Activated CD8-positive, alpha-beta T cell treated with anti-CD3 and anti-CD28 coated beads for 36 hours (primary cell): Measurements from ENCODE around the gene PRPF8. TPM values are rescaled to one million over a fixed set of nuclear protein-coding genes. Genes with fewer than 3 reads are reported as not detected.
"Not testable (repeated sequence)": the region's sequence is repeated elsewhere in the genome, so short reads cannot be mapped to it uniquely, and the experiment has no call there.

Source experiments
- ATAC-seq: fragments of 200-7000 bp; cut with Tn5 transposase; one replicate; pipeline ENCODE4 v1.10.0; 2021; ENCODE audit warnings: mild to moderate bottlenecking, moderate library complexity
- CTCF ChIA-PET: fragments of 350-600 bp; sonication (Branson Sonifier 250); formaldehyde crosslinking; loops from one replicate; lab custom pipeline; 2021; ENCODE audit warnings: antibody characterized with exemption; lab: Charles Lee
- POLR2A ChIA-PET: fragments of 350-600 bp; sonication (Branson Sonifier 250); formaldehyde crosslinking; loops from one replicate; lab custom pipeline; 2021; ENCODE audit warnings: antibody characterized with exemption; lab: Charles Lee
- DNase-seq: peaks from one replicate; pipeline ENCODE4 v3.0.0-alpha.2; 2020
- H3K27ac Mint-ChIP-seq: one replicate; pipeline ENCODE4 v1.8.0; 2021; ENCODE audit warnings: mild to moderate bottlenecking, mixed read lengths
- H3K27me3 Mint-ChIP-seq: one replicate; pipeline ENCODE4 v1.8.0; 2021; ENCODE audit warnings: mixed read lengths
- H3K36me3 Mint-ChIP-seq: one replicate; pipeline ENCODE4 v1.8.0; 2021; ENCODE audit warnings: low read depth, mixed read lengths
- H3K4me1 Mint-ChIP-seq: one replicate; pipeline ENCODE4 v1.8.0; 2021; ENCODE audit warnings: low read depth, mixed read lengths
- H3K4me3 Mint-ChIP-seq: one replicate; pipeline ENCODE4 v1.8.0; 2021; ENCODE audit warnings: mild to moderate bottlenecking, moderate library complexity, mixed read lengths
- H3K9me3 Mint-ChIP-seq: one replicate; pipeline ENCODE4 v1.8.0; 2021; ENCODE audit warnings: mixed read lengths
- CTCF ChIP-seq: fragments of 200-600 bp; IDR thresholded peaks from one replicate; pipeline ENCODE4 v1.8.0; 2022; ENCODE audit warnings: antibody characterized with exemption, mild to moderate bottlenecking
- intact Hi-C: fragments of 100-400 bp; cut with micrococcal nuclease; formaldehyde crosslinking; loops from one replicate; pipeline ENCODE4 v1.10.0; 2022
- total RNA-seq, 2 experiments: library from RNA; stranded (reverse); gene quantifications; one replicate each; pipeline ENCODE4 v1.2.3, GENCODE V29; 2021

PRPF8 gene
- total RNA-seq, 2 experiments from 2014 or later, result 370 to 428 TPM

- Mint-ChIP-seq H3K4me3 (peak within 1 kb of the TSS; percentile 72), H3K36me3 (peaks cover 1% of the 10 kb centered on the region), H3K27ac (peak within 1 kb of the TSS; percentile 80), H3K4me1 (peaks cover 35% of the 10 kb centered on the region), H3K9me3 (no peaks in the 10 kb centered on the region), H3K27me3 (no peaks in the 10 kb centered on the region)
- ChIA-PET CTCF (interaction anchor here (1.0 kb wide), 1 partner anchor 59 kb away, joined by 3 read pairs; no protein-coding TSS in a partner anchor), POLR2A (interaction anchor here (0.8 to 2.0 kb wide), 6 partner anchors 9 to 68 kb away, joined by 3 to 6 read pairs (median 4); no protein-coding TSS in a partner anchor)
- TF ChIP-seq CTCF, result no peak
- peak; percentile 95 for DNase-seq
- intact Hi-C loops, result loop anchor here (10.0 kb wide), 1 partner anchor 50 kb away; no protein-coding TSS in a partner anchor
- ATAC-seq, result peak; percentile 78
These were observed 39.7 kb upstream of the PRPF8 start, which contains the start of gene WDR81 for GRCh38 chr17:1724351-1724868. TSS of gene WDR81 (plus strand) at chr17:1724704. CDS start at chr17:1724960, 256 bp downstream.

GRCh38 chr17:1722022-1722421 is 37.4 kb upstream of the PRPF8 start:
- H3K4me3 Mint-ChIP-seq, H3K27ac Mint-ChIP-seq, H3K9me3 Mint-ChIP-seq, H3K36me3 Mint-ChIP-seq, DNase-seq, ATAC-seq, H3K27me3 Mint-ChIP-seq: not testable (repeated sequence)
- ChIA-PET POLR2A (interaction anchor here (0.6 to 1.2 kb wide), 4 partner anchors 51 to 102 kb away, joined by 3 to 4 read pairs (median 3); no protein-coding TSS in a partner anchor), CTCF (interaction anchor here (0.6 to 3.7 kb wide), 24 partner anchors 35 to 333 kb away, joined by 3 to 23 read pairs (median 4); partner anchors contain the start of genes HIC1, RILP, RPA1 and RTN4RL1)
- intact Hi-C loops, result loop anchor here (10.0 kb wide), 1 partner anchor 53 kb away; no protein-coding TSS in a partner anchor
- H3K4me1 Mint-ChIP-seq, result peaks cover 31% of the 10 kb centered on the region

- no peak overlapping the region for H3K4me3 Mint-ChIP-seq
- H3K27ac Mint-ChIP-seq, result no peak overlapping the region
- H3K36me3 Mint-ChIP-seq, result no peaks in the 10 kb centered on the region
- peaks cover 27% of the 10 kb centered on the region for H3K4me1 Mint-ChIP-seq
- DNase-seq (peak; percentile 82), ATAC-seq (no peak)
- intact Hi-C loops, result loop anchor here (10.0 kb wide), 1 partner anchor 54 kb away; no protein-coding TSS in a partner anchor
- ChIA-PET POLR2A (interaction anchor here (0.7 to 1.2 kb wide), 4 partner anchors 8 to 103 kb away, joined by 3 to 4 read pairs (median 4); no protein-coding TSS in a partner anchor), CTCF (interaction anchor here (0.5 to 3.7 kb wide), 45 partner anchors 8 to 524 kb away, joined by 3 to 23 read pairs (median 4); partner anchors contain the start of genes RILP, RPA1, RTN4RL1 and SCARF1)
- no peaks in the 10 kb centered on the region for H3K9me3 Mint-ChIP-seq
- no peaks in the 10 kb centered on the region for H3K27me3 Mint-ChIP-seq
- TF ChIP-seq CTCF, result peak; percentile 96
These were observed 36.3 kb upstream of the PRPF8 start for GRCh38 chr17:1720856-1721386.

- Mint-ChIP-seq H3K4me3 (peak overlapping the region; percentile 93), H3K27me3 (peaks cover 4% of the 10 kb centered on the region), H3K36me3 (no peaks in the 10 kb centered on the region), H3K27ac (no peak overlapping the region), H3K4me1 (peaks cover 25% of the 10 kb centered on the region), H3K9me3 (no peaks in the 10 kb centered on the region)
- POLR2A ChIA-PET, result interaction anchor here (0.6 kb wide), 1 partner anchor 12 kb away, joined by 3 read pairs; no protein-coding TSS in a partner anchor
- ATAC-seq (no peak), DNase-seq (no peak)
- intact Hi-C loops, result loop anchor here (5.0 kb wide), 2 partner anchors 154 to 549 kb away; no protein-coding TSS in a partner anchor
- TF ChIP-seq CTCF, result no peak
- CTCF ChIA-PET, result interaction anchor here (1.1 to 1.4 kb wide), 2 partner anchors 65 to 70 kb away, joined by 3 to 4 read pairs; no protein-coding TSS in a partner anchor
These were observed 33.9 kb upstream of the PRPF8 start for GRCh38 chr17:1718362-1719165.
